Left ventricle myocardium inferior (tissue), 1 donor: Measurements from ENCODE around the gene ZNF668. TPM values are rescaled to one million over a fixed set of nuclear protein-coding genes. Genes with fewer than 3 reads are reported as not detected.

Source experiments
- DNase-seq: peaks from one replicate; pipeline ENCODE4 v3.0.0-alpha.2; 2020
- H3K27ac ChIP-seq: fragments of 200-600 bp; replicated peaks from 2 replicates; pipeline ENCODE4 v1.8.0; 2021
- H3K27me3 ChIP-seq: fragments of 200-600 bp; 2 replicates; pipeline ENCODE4 v1.8.0; 2021; ENCODE audit warnings: low read depth
- H3K36me3 ChIP-seq: fragments of 200-600 bp; 2 replicates; pipeline ENCODE4 v1.8.0; 2021
- H3K4me1 ChIP-seq: fragments of 200-600 bp; 2 replicates; pipeline ENCODE4 v1.8.0; 2021
- H3K4me3 ChIP-seq: fragments of 200-600 bp; 2 replicates; pipeline ENCODE4 v1.8.0; 2021; ENCODE audit warnings: mild to moderate bottlenecking, moderate library complexity
- H3K9me3 ChIP-seq: fragments of 200-600 bp; replicated peaks from 2 replicates; pipeline ENCODE4 v1.8.0; 2021
- intact Hi-C: fragments of 100-400 bp; cut with micrococcal nuclease; formaldehyde crosslinking; loops from one replicate; pipeline ENCODE4 v1.11.0; 2022
- total RNA-seq: library from RNA; stranded (reverse); fragmentation: NEBNext Ultra II Directional; extraction: Animal tissue kit (Norgen Biotek cat#: 25700); gene quantifications from one replicate; pipeline ENCODE4 v1.2.1, GENCODE V29; 2021
- TF ChIP-seq, protein P1 (sequence below): fragments of 200-600 bp; IDR thresholded peaks from 2 replicates; pipeline ENCODE4 v1.8.0; 2021; ENCODE audit warnings: antibody characterized with exemption, mild to moderate bottlenecking, borderline replicate concordance
- donor health status: DM: no; HTN: yes; CAD: no; lungs with severe emphysema.

The ZNF668 gene
- total RNA-seq, 1 donor from 2014 or later = 5.3 TPM

DNA sequence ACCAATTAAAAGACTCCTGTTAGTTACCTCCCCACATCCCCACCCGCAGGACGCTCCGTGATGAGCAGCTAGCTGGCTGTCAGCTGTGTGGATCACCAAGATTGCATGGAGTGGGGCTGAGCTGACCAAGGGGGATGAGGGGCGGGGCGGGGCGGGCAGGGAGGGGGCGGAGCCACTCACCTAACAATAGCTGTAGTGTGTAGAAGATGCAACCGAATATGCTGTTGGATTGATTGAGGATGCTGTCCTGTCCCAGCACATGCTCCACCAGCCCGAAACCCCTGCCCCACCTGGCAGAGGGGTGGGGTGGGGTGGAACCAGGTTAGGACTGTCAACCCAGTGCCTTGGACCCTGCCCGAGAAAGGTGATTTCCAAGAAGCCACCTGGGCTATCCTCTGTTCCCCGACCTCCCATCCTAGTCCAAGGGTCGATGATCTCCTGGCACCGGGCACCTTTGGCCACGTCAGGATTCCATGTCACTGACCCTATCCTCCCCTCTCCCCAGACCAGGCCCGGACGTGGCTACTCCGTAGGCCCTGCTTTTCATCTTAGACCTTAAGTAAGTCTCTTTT is 19.2 kb upstream of the ZNF668 start:
- H3K36me3 ChIP-seq = peaks cover 25% of the 10 kb centered on the region
- peak overlapping the region; percentile 94 for H3K4me3 ChIP-seq
- intact Hi-C loops = no loop called here
- H3K4me1 ChIP-seq = peaks cover 24% of the 10 kb centered on the region
- no peak for DNase-seq
- no peaks in the 10 kb centered on the region for H3K9me3 ChIP-seq
- H3K27ac ChIP-seq = peak overlapping the region; percentile 92
- no peaks in the 10 kb centered on the region for H3K27me3 ChIP-seq
- TF ChIP-seq, protein P1, sequence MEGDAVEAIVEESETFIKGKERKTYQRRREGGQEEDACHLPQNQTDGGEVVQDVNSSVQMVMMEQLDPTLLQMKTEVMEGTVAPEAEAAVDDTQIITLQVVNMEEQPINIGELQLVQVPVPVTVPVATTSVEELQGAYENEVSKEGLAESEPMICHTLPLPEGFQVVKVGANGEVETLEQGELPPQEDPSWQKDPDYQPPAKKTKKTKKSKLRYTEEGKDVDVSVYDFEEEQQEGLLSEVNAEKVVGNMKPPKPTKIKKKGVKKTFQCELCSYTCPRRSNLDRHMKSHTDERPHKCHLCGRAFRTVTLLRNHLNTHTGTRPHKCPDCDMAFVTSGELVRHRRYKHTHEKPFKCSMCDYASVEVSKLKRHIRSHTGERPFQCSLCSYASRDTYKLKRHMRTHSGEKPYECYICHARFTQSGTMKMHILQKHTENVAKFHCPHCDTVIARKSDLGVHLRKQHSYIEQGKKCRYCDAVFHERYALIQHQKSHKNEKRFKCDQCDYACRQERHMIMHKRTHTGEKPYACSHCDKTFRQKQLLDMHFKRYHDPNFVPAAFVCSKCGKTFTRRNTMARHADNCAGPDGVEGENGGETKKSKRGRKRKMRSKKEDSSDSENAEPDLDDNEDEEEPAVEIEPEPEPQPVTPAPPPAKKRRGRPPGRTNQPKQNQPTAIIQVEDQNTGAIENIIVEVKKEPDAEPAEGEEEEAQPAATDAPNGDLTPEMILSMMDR = no peak

DNA sequence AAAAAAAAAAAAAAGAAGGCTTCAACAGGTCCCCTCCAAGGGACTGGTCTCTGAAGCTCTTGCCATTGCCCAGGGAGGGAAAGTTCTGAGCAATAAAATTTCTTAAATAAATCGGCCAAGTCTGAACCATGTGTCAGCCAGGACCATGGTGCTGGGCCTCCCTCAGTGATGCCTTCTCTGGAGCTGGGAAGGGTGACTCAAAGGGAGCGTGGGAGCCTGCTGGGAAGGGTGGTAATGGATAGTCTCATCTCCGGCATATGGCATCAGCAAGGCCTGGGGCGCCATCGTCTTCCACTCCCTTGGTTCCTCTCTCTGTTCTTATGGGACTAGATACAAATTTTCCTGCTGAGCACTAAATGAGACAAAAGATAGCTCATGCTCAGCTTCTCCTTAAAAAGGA is 18.3 kb upstream of the ZNF668 start:
- no peaks in the 10 kb centered on the region for H3K27me3 ChIP-seq
- TF ChIP-seq, protein P1 = no peak
- H3K4me3 ChIP-seq = no peak overlapping the region
- H3K27ac ChIP-seq = no peak overlapping the region
- H3K9me3 ChIP-seq = no peaks in the 10 kb centered on the region
- peaks cover 24% of the 10 kb centered on the region for H3K4me1 ChIP-seq
- no peak for DNase-seq
- intact Hi-C loops = no loop called here
- peaks cover 27% of the 10 kb centered on the region for H3K36me3 ChIP-seq

DNA sequence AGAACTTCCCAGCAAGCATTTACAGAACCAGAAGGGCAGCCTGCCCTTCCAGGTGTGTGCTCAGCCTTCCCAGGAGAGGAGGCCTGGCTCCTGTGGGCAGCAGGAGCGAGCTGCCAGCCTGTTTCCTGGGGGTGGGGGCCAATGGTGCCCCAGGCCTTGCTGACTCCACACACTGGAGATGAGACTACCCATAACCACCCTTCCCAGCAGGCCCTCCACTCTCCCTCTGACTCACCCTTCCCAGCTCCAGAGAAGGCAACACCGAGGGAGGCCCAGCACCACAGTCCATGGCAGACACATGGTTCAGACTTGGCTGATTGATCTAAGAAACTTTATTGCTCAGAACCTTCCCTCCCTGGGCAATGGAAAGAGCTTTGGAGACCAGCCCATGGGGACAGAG is 16.5 kb upstream of the ZNF668 start:
- H3K27ac ChIP-seq = no peak overlapping the region
- peaks cover 39% of the 10 kb centered on the region for H3K36me3 ChIP-seq
- no peak overlapping the region for H3K4me3 ChIP-seq
- DNase-seq = no peak
- TF ChIP-seq, protein P1 = no peak
- H3K4me1 ChIP-seq = peaks cover 23% of the 10 kb centered on the region
- no peaks in the 10 kb centered on the region for H3K27me3 ChIP-seq
- intact Hi-C loops = no loop called here
- no peaks in the 10 kb centered on the region for H3K9me3 ChIP-seq

DNA sequence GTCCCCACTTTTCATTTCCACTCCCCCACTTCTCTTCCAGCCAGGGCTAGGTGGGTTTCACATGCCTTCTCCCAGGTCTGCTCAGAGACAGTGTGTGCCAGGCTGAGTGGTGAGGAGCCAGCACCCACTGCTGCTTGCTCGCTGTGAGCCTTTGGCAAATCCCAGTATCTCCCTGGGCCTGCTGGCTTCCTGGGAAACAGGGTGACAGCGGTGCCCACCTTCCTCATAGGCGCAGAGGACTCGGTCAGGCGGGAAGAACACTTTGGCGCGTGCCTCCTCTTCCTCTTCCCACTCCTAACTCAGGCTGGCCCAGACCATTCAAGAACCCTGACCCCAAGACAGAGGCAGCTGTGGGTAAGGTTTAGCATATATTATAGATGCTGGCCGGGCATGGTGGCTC is 15.2 kb upstream of the ZNF668 start:
- no peak for DNase-seq
- H3K4me1 ChIP-seq = peaks cover 12% of the 10 kb centered on the region

DNA sequence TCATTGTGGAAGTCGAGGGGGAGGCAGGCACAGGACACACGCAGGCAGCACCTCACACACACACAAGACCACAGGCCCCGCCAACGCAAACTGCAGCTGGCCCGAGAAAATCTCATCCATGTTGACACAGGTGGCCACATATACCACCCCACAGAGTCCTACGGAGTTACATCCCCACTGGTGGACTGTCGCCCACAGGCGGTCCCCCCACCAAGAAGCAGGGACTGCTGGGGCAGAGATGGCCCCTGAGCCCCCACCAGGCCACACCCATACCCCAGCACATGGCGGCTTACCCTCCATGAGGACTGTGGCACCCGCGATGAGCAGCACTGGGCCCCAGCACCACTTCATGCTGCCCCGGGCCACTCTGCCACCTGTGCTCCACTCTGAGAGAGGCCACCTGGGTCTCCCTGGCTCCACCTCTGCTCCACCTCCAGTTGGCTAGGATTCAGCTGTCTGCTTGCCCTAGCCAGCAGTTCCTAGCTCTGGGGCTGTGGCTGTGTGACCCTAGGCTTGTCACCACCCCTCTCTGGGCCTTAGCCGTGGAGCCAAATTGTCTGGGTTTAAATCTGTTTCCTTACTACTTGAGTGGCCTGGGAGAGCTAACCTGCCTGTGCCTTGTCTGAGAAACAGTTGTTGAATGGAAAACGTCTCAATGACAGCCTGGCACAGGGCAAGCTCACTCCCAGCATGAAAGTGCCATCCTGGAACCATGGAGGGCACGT is 14.6 kb upstream of the ZNF668 start, which contains the start of gene PRSS53:
Gene PRSS53 (minus strand): TSS at position 485 of the 725 bp plus-strand sequence. CDS start 134 bp downstream, at position 351.
- Histone ChIP-seq H3K4me1 (peaks cover 6% of the 10 kb centered on the region), H3K36me3 (peaks cover 53% of the 10 kb centered on the region), H3K9me3 (no peaks in the 10 kb centered on the region), H3K4me3 (no peak within 1 kb of the TSS), H3K27me3 (no peaks in the 10 kb centered on the region), H3K27ac (no peak within 1 kb of the TSS)
- DNase-seq = no peak
- TF ChIP-seq, protein P1 = no peak
- intact Hi-C loops = no loop called here

More for the DNA sequence above, 15.2 kb upstream of the ZNF668 start:
- Histone ChIP-seq H3K27ac (no peak overlapping the region), H3K9me3 (no peaks in the 10 kb centered on the region), H3K36me3 (peaks cover 48% of the 10 kb centered on the region), H3K27me3 (no peaks in the 10 kb centered on the region), H3K4me3 (no peak overlapping the region)
- intact Hi-C loops = no loop called here
- TF ChIP-seq, protein P1 = no peak
